ENCODE data around the gene ACIN1. TPM values are rescaled to one million over a fixed set of nuclear protein-coding genes. Genes with fewer than 3 reads are reported as not detected.

ACIN1 gene
- total and polyA plus RNA-seq, 5 experiments from 2014 or later = 6.3 to 322 (median 14.1) TPM

- Mint-ChIP-seq H3K36me3 (peaks cover 0 to 13% (median 0%) of the 10 kb centered on the region in 3 donors), H3K9me3 (no peaks in the 10 kb centered on the region), H3K4me3 (no peak overlapping the region), H3K4me1 (peaks cover 3 to 8% (median 6%) of the 10 kb centered on the region in 4 donors), H3K27me3 (peaks cover 0 to 1% (median 0%) of the 10 kb centered on the region in 5 donors), H3K27ac (no peak overlapping the region)
- POLR2A ChIA-PET = no interaction called here
- no peak for ATAC-seq
- no peak for DNase-seq
Measured at GRCh38 chr14:23131482-23131881, 36.5 kb upstream of the ACIN1 start.

DNA sequence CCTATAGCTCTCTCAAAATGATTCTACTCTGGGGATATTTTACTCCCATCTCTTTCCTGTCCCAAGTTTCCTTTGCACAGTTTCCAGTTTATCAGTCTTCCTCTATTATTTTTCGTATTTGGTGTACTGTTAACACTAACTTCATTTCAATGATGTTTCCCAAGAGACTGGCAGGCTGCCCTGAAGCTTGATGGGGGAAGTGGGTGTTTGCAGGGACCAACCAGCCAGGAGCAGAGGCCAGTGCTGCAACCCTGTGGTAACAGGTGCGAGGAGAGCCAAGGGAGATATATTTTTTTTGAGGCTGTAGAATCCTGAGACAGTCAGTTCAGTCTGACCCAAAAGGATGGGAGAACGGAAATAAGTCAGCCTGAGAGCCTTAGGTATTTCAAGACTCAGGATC, 35.9 kb upstream of the ACIN1 start:
- H3K4me1 Mint-ChIP-seq = peaks cover 3 to 8% (median 7%) of the 10 kb centered on the region in 4 donors
- peaks cover 0 to 13% (median 0%) of the 10 kb centered on the region in 3 donors for H3K36me3 Mint-ChIP-seq
- H3K27me3 Mint-ChIP-seq = no peaks in the 10 kb centered on the region
- POLR2A ChIA-PET = no interaction called here
- no peak overlapping the region for H3K4me3 Mint-ChIP-seq
- ATAC-seq = no peak
- no peaks in the 10 kb centered on the region for H3K9me3 Mint-ChIP-seq
- no peak for DNase-seq
- peak overlapping the region in 3 of 10 donors; percentile 22 to 27 (median 27) for H3K27ac Mint-ChIP-seq

DNA sequence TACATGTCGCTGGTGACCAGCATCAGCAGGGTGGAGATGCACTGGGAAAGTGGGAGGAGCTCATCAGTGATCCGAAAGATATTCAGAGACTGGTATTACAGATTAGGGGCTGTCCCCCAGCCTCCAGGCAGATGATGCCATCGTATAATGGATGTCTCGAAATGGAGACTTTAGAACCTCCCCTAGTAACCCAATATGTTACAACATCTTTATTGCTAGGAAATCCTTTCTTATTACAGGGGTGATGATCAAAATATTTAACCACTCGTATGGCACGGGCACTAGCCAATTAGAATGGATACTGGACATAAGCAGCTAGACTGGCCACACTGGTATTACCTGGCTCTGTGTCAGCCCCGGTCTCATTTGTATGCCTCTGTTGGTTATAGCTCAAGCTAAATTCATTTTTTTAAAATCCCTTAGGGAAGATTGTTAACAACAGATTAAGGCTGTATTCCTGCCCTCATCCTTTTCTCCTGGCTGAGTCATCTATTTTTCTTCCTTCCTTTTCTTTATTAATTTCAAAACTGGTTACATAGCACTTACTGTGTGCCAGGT, 34.9 kb upstream of the ACIN1 start:
- H3K4me1 Mint-ChIP-seq = peaks cover 3 to 8% (median 7%) of the 10 kb centered on the region in 4 donors
- H3K27ac Mint-ChIP-seq = peak overlapping the region in 1 of 10 donors; percentile 45
- POLR2A ChIA-PET = no interaction called here
- H3K4me3 Mint-ChIP-seq = no peak overlapping the region
- ATAC-seq = no peak
- no peaks in the 10 kb centered on the region for H3K27me3 Mint-ChIP-seq
- no peaks in the 10 kb centered on the region for H3K9me3 Mint-ChIP-seq
- no peak for DNase-seq
- H3K36me3 Mint-ChIP-seq = peaks cover 0 to 13% (median 0%) of the 10 kb centered on the region in 3 donors

DNA sequence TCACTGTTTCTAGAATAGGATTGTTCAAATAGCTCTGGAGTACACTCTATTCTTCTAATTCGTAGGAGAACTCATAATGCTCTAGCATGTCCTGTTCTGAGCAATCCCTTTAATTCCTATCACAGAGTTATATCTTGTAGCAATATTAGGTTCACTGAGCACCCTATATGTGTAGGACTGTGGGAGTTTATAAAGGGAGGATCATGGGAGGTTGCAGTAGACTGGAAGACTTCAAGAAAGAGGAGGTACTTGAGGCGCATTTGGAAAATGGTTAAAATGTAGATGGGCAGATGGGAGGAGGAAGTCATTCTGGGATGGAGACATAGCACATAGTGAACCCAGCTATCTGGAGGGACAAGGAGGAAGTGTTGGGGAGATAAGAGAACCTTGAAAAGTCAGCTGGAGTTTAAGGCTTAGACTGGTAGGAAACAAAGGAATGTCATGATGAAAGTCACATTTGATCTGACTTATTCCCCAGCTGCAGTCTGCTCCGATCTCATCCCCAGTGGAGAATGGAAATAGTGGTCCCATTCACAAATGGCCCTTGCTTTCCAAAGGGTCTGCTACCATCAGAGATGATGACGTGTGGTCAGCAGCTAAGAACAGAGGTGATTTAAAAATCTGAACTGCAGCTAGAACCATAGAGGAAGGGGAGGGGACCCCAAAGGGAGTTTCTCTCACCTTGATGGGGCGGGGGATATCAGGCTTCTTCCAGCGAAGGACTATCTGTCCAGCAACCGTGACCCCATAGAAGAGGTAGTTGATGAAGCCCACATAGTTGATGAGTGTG, 34.2 kb upstream of the ACIN1 start:
- H3K36me3 Mint-ChIP-seq = peaks cover 0 to 13% (median 0%) of the 10 kb centered on the region in 3 donors
- H3K4me1 Mint-ChIP-seq = peaks cover 3 to 8% (median 7%) of the 10 kb centered on the region in 4 donors
- H3K27me3 Mint-ChIP-seq = no peaks in the 10 kb centered on the region
- no peak for DNase-seq
- H3K27ac Mint-ChIP-seq = peak overlapping the region in 2 of 10 donors; percentile 41 to 45
- POLR2A ChIA-PET = interaction anchor here (0.6 kb wide), 1 partner anchor 21 kb away, joined by 3 read pairs; no protein-coding TSS in a partner anchor
- H3K9me3 Mint-ChIP-seq = no peaks in the 10 kb centered on the region
- no peak overlapping the region for H3K4me3 Mint-ChIP-seq
- ATAC-seq = no peak

- peak overlapping the region in 4 of 10 donors; percentile 30 to 73 (median 36) for H3K27ac Mint-ChIP-seq
- POLR2A ChIA-PET = no interaction called here
- peaks cover 3 to 10% (median 7%) of the 10 kb centered on the region in 4 donors for H3K4me1 Mint-ChIP-seq
- H3K4me3 Mint-ChIP-seq = no peak overlapping the region
- ATAC-seq = no peak
- DNase-seq = no peak
- H3K27me3 Mint-ChIP-seq = no peaks in the 10 kb centered on the region
- peaks cover 0 to 13% (median 0%) of the 10 kb centered on the region in 3 donors for H3K36me3 Mint-ChIP-seq
- H3K9me3 Mint-ChIP-seq = no peaks in the 10 kb centered on the region
Measured at GRCh38 chr14:23127861-23128260, 32.9 kb upstream of the ACIN1 start.

GRCh38 chr14:23126548-23127278, 31.8 kb upstream of the ACIN1 start:
- Mint-ChIP-seq H3K27me3 (no peaks in the 10 kb centered on the region), H3K9me3 (no peaks in the 10 kb centered on the region), H3K4me1 (peaks cover 6 to 15% (median 8%) of the 10 kb centered on the region in 4 donors), H3K27ac (peak overlapping the region in 2 of 10 donors; percentile 69 to 73), H3K4me3 (no peak overlapping the region), H3K36me3 (peaks cover 0 to 13% (median 0%) of the 10 kb centered on the region in 3 donors)
- no peak for DNase-seq
- POLR2A ChIA-PET = no interaction called here
- ATAC-seq = no peak

- ATAC-seq (no peak), DNase-seq (no peak)
- peak overlapping the region in 2 of 10 donors; percentile 38 to 90 for H3K27ac Mint-ChIP-seq
- POLR2A ChIA-PET = no interaction called here
- H3K27me3 Mint-ChIP-seq = no peaks in the 10 kb centered on the region
- H3K36me3 Mint-ChIP-seq = peaks cover 0 to 12% (median 0%) of the 10 kb centered on the region in 3 donors
- no peaks in the 10 kb centered on the region for H3K9me3 Mint-ChIP-seq
- peaks cover 11 to 20% (median 14%) of the 10 kb centered on the region in 4 donors for H3K4me1 Mint-ChIP-seq
- H3K4me3 Mint-ChIP-seq = no peak overlapping the region
Measured at GRCh38 chr14:23125933-23126524, 31.1 kb upstream of the ACIN1 start.

DNA sequence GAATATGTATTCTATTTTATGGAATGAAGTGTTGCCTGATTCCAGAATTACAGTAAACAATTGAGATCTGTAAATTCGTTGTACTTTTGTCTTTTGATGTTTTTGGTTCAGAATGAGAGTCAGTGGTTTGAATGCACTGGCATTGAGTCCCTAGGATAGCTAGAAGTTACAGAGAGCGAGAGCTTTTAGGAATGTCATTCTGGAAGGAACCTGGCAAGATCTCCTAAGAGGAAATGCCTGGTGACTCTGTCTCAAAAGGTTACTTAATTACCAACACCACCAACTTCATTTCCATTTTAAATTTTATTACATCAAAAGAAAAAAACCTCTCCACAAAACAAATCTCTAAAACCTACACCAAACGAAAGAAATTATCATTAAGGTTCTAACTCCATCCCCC, 30.1 kb upstream of the ACIN1 start:
- Mint-ChIP-seq H3K27ac (peak overlapping the region in 3 of 10 donors; percentile 7 to 74 (median 49)), H3K36me3 (peaks cover 0 to 9% (median 0%) of the 10 kb centered on the region in 3 donors), H3K27me3 (no peaks in the 10 kb centered on the region), H3K9me3 (no peaks in the 10 kb centered on the region), H3K4me3 (no peak overlapping the region), H3K4me1 (peaks cover 21 to 30% (median 23%) of the 10 kb centered on the region in 4 donors)
- POLR2A ChIA-PET = no interaction called here
- no peak for DNase-seq
- no peak for ATAC-seq

DNA sequence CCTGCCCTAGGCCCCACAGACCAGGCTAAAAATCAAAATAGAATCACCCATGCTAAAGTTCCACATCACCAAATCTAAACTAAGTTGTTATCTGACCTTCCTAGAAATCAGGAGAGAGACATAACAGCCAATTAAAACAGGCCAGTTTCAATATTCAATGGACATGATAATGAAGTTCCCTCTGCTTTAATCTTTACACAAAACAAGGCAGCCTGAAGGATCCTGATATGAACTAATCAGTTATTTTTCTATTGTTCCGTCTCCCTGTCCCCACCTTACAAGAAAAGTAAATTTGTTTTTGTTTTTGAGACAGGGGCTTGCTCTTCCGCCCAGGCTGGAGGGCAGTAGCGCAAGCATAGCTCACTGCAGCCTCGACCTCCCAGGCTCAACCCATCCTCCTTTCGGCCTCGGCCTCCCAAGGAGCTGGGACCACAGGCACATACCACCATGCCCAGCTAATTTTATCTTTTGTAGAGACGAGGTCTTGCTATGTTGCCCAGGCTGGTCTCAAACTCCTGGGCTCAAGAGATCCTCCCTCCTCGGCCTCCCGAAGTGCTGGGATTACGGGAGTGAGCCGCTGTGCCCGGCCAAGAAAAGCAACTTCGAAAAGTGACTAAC, 29.5 kb upstream of the ACIN1 start:
- Mint-ChIP-seq H3K9me3 (no peaks in the 10 kb centered on the region), H3K27me3 (no peaks in the 10 kb centered on the region), H3K27ac (peak overlapping the region in 4 of 10 donors; percentile 17 to 78 (median 66)), H3K4me3 (no peak overlapping the region), H3K36me3 (peaks cover 0 to 9% (median 0%) of the 10 kb centered on the region in 3 donors), H3K4me1 (peaks cover 25 to 36% (median 29%) of the 10 kb centered on the region in 4 donors)
- DNase-seq = no peak
- no peak for ATAC-seq
- POLR2A ChIA-PET = no interaction called here

GRCh38 chr14:23123419-23123818, 28.5 kb upstream of the ACIN1 start:
- ATAC-seq (no peak), DNase-seq (no peak)
- H3K9me3 Mint-ChIP-seq = no peaks in the 10 kb centered on the region
- peaks cover 0 to 4% (median 0%) of the 10 kb centered on the region in 3 donors for H3K36me3 Mint-ChIP-seq
- H3K4me1 Mint-ChIP-seq = peaks cover 27 to 42% (median 38%) of the 10 kb centered on the region in 4 donors
- POLR2A ChIA-PET = interaction anchor here (1.4 kb wide), 1 partner anchor 29 kb away, joined by 7 read pairs; the partner anchor contains the start of gene ACIN1
- H3K27me3 Mint-ChIP-seq = no peaks in the 10 kb centered on the region
- peak overlapping the region in 2 of 10 donors; percentile 34 to 78 for H3K27ac Mint-ChIP-seq
- no peak overlapping the region for H3K4me3 Mint-ChIP-seq

DNA sequence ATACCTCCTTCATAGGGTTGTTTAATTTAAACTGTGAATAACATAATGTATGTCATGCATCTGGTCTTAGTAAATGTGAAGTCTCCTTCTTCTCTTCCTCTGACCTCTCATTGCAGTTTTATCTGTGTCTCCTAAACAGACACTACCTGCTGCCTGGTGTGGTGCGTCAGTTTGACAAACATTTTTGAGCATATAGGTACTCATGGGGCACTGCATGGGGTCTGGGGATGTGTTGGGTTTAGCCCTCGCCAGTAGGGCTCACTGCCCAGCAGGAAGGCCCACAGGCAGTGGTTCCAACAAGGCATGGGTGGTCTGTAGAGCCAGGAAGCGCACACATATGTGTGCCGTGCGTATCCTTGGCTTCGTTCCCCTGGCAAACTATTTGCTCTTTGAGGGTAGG, 27.1 kb upstream of the ACIN1 start:
- H3K4me1 Mint-ChIP-seq = peaks cover 29 to 51% (median 46%) of the 10 kb centered on the region in 4 donors
- peak overlapping the region in 6 of 10 donors; percentile 12 to 99 (median 20) for H3K27ac Mint-ChIP-seq
- no peaks in the 10 kb centered on the region for H3K27me3 Mint-ChIP-seq
- H3K4me3 Mint-ChIP-seq = no peak overlapping the region
- no peaks in the 10 kb centered on the region for H3K9me3 Mint-ChIP-seq
- ATAC-seq = no peak
- no peak for DNase-seq
- POLR2A ChIA-PET = interaction anchor here (1.2 to 8.7 kb wide), 4 partner anchors 27 to 60 kb away, joined by 3 to 123 read pairs (median 12); partner anchors contain the start of genes ACIN1 and C14orf119
- no peaks in the 10 kb centered on the region for H3K36me3 Mint-ChIP-seq

- H3K36me3 Mint-ChIP-seq = no peaks in the 10 kb centered on the region
- ATAC-seq (no peak), DNase-seq (no peak)
- H3K9me3 Mint-ChIP-seq = no peaks in the 10 kb centered on the region
- POLR2A ChIA-PET = interaction anchor here (1.1 to 8.7 kb wide), 11 partner anchors 26 to 201 kb away, joined by 3 to 123 read pairs (median 11); partner anchors contain the start of genes ACIN1, C14orf119, HOMEZ and PABPN1
- H3K4me1 Mint-ChIP-seq = peaks cover 29 to 59% (median 53%) of the 10 kb centered on the region in 4 donors
- H3K27me3 Mint-ChIP-seq = no peaks in the 10 kb centered on the region
- peak overlapping the region; percentile 90 to 99 (median 98) for H3K27ac Mint-ChIP-seq
- peak overlapping the region in 8 of 10 donors; percentile 42 to 90 (median 78) for H3K4me3 Mint-ChIP-seq
Measured at GRCh38 chr14:23121361-23121771, 26.4 kb upstream of the ACIN1 start.

All from naive thymus-derived CD8-positive, alpha-beta T cell (primary cell).